WTC11 (cell line): ENCODE results near the gene RAB22A. TPM values are rescaled to one million over a fixed set of nuclear protein-coding genes. Genes with fewer than 3 reads are reported as not detected.

ENCODE experiments used
- ATAC-seq: fragments of 200-7000 bp; cut with Tn5 transposase; 2 replicates; pipeline ENCODE4 v1.10.0; 2021; ENCODE audit warnings: mild to moderate bottlenecking, moderate library complexity
- CTCF ChIA-PET: fragments of 300-600 bp; sonication (Branson Sonifier 250); formaldehyde crosslinking; loops from one replicate; lab custom pipeline; 2021; ENCODE audit warnings: antibody characterized with exemption; lab: Charles Lee
- POLR2A ChIA-PET: fragments of 350-600 bp; sonication (Branson Sonifier 250); formaldehyde crosslinking; loops from one replicate; lab custom pipeline; 2021; ENCODE audit warnings: antibody characterized with exemption; lab: Charles Lee
- DNase-seq: peaks from one replicate; pipeline ENCODE4 v3.0.0; 2021; ENCODE audit warnings: low spot score
- H3K27ac Mint-ChIP-seq: 2 replicates; pipeline ENCODE4 v1.8.0; 2021; ENCODE audit warnings: mixed read lengths
- H3K27me3 Mint-ChIP-seq: 2 replicates; pipeline ENCODE4 v1.8.0; 2021; ENCODE audit warnings: low read depth, mild to moderate bottlenecking, moderate library complexity, mixed read lengths
- H3K36me3 Mint-ChIP-seq: 2 replicates; pipeline ENCODE4 v1.8.0; 2021; ENCODE audit warnings: mixed read lengths
- H3K4me1 Mint-ChIP-seq: 2 replicates; pipeline ENCODE4 v1.8.0; 2022; ENCODE audit warnings: mixed read lengths
- H3K4me3 Mint-ChIP-seq: 2 replicates; pipeline ENCODE4 v1.8.0; 2021; ENCODE audit warnings: mild to moderate bottlenecking, moderate library complexity, mixed read lengths
- H3K9me3 Mint-ChIP-seq: 2 replicates; pipeline ENCODE4 v1.8.0; 2021; ENCODE audit warnings: mixed read lengths
- CBFB ChIP-seq: sonication (generic); formaldehyde crosslinking; IDR thresholded peaks from 2 replicates; pipeline ENCODE4 v1.8.1; 2022; ENCODE audit warnings: mild to moderate bottlenecking, low read depth, missing genetic modification reagents
- CREB1 ChIP-seq: sonication (generic); formaldehyde crosslinking; IDR thresholded peaks from 2 replicates; pipeline ENCODE4 v1.8.0; 2023; ENCODE audit warnings: mild to moderate bottlenecking, missing genetic modification reagents
- E2F5 ChIP-seq: sonication (generic); formaldehyde crosslinking; IDR thresholded peaks from 2 replicates; pipeline ENCODE4 v1.8.1; 2022; ENCODE audit warnings: mild to moderate bottlenecking, moderate library complexity, missing genetic modification reagents
- ELF4 ChIP-seq: sonication (generic); formaldehyde crosslinking; IDR thresholded peaks from 2 replicates; pipeline ENCODE4 v1.8.1; 2022; ENCODE audit warnings: low read depth, mild to moderate bottlenecking, moderate library complexity, missing genetic modification reagents
- FOXJ3 ChIP-seq: sonication (generic); formaldehyde crosslinking; IDR thresholded peaks from 2 replicates; pipeline ENCODE4 v1.9.0; 2021; ENCODE audit warnings: missing genetic modification reagents, mild to moderate bottlenecking, borderline replicate concordance
- GRHL2 ChIP-seq: fragments of 250-450 bp; sonication (Bioruptor Pico); IDR thresholded peaks from 2 replicates; pipeline ENCODE4 v1.8.0; 2022; ENCODE audit warnings: mild to moderate bottlenecking, moderate library complexity; ENCODE audit not compliant: insufficient replicate concordance, severe bottlenecking
- IRF2 ChIP-seq: sonication (generic); formaldehyde crosslinking; IDR thresholded peaks from 2 replicates; pipeline ENCODE4 v1.8.0; 2022; ENCODE audit warnings: low read depth, missing genetic modification reagents, borderline replicate concordance
- KAT7 ChIP-seq: sonication (generic); formaldehyde crosslinking; IDR thresholded peaks from 2 replicates; pipeline ENCODE4 v1.8.1; 2023; ENCODE audit warnings: missing genetic modification reagents, mild to moderate bottlenecking, borderline replicate concordance
- MAX ChIP-seq: sonication (generic); formaldehyde crosslinking; IDR thresholded peaks from 2 replicates; pipeline ENCODE4 v1.8.0; 2022; ENCODE audit warnings: mild to moderate bottlenecking, missing genetic modification reagents
- MXD4 ChIP-seq: fragments of 250-450 bp; sonication (Bioruptor Pico); IDR thresholded peaks from 2 replicates; pipeline ENCODE4 v1.8.0; 2021; ENCODE audit warnings: mild to moderate bottlenecking, moderate library complexity, borderline replicate concordance
- OVOL2 ChIP-seq: fragments of 250-450 bp; sonication (Bioruptor Pico); IDR thresholded peaks from 2 replicates; pipeline ENCODE4 v1.9.0; 2021; ENCODE audit warnings: mild to moderate bottlenecking, borderline replicate concordance
- PREB ChIP-seq: sonication (generic); formaldehyde crosslinking; IDR thresholded peaks from 2 replicates; pipeline ENCODE4 v1.8.1; 2022; ENCODE audit warnings: mild to moderate bottlenecking, missing genetic modification reagents, moderate library complexity, borderline replicate concordance
- TEAD4 ChIP-seq: sonication (generic); formaldehyde crosslinking; IDR thresholded peaks from 2 replicates; pipeline ENCODE4 v1.8.0; 2022; ENCODE audit warnings: mild to moderate bottlenecking, missing genetic modification reagents
- ZNF423 ChIP-seq: fragments of 250-450 bp; sonication (Bioruptor Pico); IDR thresholded peaks from 2 replicates; pipeline ENCODE4 v2.1.2; 2022; ENCODE audit warnings: mild to moderate bottlenecking, moderate library complexity
- ZNF671 ChIP-seq: fragments of 250-450 bp; sonication (Bioruptor Pico); IDR thresholded peaks from 2 replicates; pipeline ENCODE4 v1.8.0; 2021; ENCODE audit warnings: mild to moderate bottlenecking
- total RNA-seq: library from RNA; stranded (reverse); gene quantifications from 3 replicates; pipeline ENCODE4 v1.2.3, GENCODE V29; 2021
- TF ChIP-seq, protein P1 (sequence below): sonication (generic); formaldehyde crosslinking; IDR thresholded peaks from 2 replicates; pipeline ENCODE4 v1.8.0; 2022; ENCODE audit warnings: mild to moderate bottlenecking, missing genetic modification reagents
- TF ChIP-seq, protein P2 (sequence below): sonication (generic); formaldehyde crosslinking; IDR thresholded peaks from 2 replicates; pipeline ENCODE4 v1.8.0; 2022; ENCODE audit warnings: missing genetic modification reagents
- TF ChIP-seq, protein P3 (sequence below): fragments of 250-450 bp; sonication (Bioruptor Pico); IDR thresholded peaks from 2 replicates; pipeline ENCODE4 v1.9.0; 2021; ENCODE audit warnings: mild to moderate bottlenecking
- TF ChIP-seq, protein P4 (sequence below): sonication (generic); formaldehyde crosslinking; IDR thresholded peaks from 2 replicates; pipeline ENCODE4 v1.8.1; 2023; ENCODE audit warnings: mild to moderate bottlenecking, missing genetic modification reagents
- TF ChIP-seq, protein P5 (sequence below): sonication (generic); formaldehyde crosslinking; IDR thresholded peaks from 2 replicates; pipeline ENCODE4 v1.8.0; 2023; ENCODE audit warnings: mild to moderate bottlenecking, missing genetic modification reagents

RAB22A gene
- total RNA-seq, 1 experiment from 2014 or later = 6.0 TPM

DNA sequence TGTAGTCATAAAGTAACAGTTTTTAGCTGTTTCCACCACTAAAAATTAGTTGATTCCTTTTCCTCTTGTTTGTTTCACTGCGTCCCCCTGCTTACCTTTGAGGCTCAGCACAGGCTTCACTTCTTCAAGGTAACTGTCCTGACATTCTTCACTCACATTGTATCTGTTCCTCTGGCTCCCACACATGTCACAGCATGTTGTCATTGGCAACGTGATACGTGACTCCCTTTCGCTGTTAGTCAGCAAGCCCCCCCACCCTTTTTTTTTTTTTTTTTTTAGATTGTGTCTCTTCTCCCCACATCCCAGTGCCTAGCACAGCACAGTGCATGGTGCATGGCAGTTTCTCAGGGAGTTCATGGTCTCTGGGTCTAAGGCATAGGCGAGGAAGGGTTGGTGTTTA is 92.8 kb downstream of the RAB22A start:
- Mint-ChIP-seq H3K4me1 (peaks cover 29% of the 10 kb centered on the region), H3K9me3 (no peaks in the 10 kb centered on the region), H3K27me3 (no peaks in the 10 kb centered on the region), H3K36me3 (no peaks in the 10 kb centered on the region)
- POLR2A ChIA-PET = interaction anchor here (0.7 to 1.0 kb wide), 2 partner anchors 9 to 14 kb away, joined by 3 to 4 read pairs; partner anchors contain the start of gene VAPB
- DNase-seq = no peak
- no peak for TF ChIP-seq CREB1 (CRISPR knock-in tag)
- TF ChIP-seq, protein P1, sequence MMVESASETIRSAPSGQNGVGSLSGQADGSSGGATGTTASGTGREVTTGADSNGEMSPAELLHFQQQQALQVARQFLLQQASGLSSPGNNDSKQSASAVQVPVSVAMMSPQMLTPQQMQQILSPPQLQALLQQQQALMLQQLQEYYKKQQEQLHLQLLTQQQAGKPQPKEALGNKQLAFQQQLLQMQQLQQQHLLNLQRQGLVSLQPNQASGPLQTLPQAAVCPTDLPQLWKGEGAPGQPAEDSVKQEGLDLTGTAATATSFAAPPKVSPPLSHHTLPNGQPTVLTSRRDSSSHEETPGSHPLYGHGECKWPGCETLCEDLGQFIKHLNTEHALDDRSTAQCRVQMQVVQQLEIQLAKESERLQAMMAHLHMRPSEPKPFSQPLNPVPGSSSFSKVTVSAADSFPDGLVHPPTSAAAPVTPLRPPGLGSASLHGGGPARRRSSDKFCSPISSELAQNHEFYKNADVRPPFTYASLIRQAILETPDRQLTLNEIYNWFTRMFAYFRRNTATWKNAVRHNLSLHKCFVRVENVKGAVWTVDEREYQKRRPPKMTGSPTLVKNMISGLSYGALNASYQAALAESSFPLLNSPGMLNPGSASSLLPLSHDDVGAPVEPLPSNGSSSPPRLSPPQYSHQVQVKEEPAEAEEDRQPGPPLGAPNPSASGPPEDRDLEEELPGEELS = no peak
- TF ChIP-seq, protein P2, sequence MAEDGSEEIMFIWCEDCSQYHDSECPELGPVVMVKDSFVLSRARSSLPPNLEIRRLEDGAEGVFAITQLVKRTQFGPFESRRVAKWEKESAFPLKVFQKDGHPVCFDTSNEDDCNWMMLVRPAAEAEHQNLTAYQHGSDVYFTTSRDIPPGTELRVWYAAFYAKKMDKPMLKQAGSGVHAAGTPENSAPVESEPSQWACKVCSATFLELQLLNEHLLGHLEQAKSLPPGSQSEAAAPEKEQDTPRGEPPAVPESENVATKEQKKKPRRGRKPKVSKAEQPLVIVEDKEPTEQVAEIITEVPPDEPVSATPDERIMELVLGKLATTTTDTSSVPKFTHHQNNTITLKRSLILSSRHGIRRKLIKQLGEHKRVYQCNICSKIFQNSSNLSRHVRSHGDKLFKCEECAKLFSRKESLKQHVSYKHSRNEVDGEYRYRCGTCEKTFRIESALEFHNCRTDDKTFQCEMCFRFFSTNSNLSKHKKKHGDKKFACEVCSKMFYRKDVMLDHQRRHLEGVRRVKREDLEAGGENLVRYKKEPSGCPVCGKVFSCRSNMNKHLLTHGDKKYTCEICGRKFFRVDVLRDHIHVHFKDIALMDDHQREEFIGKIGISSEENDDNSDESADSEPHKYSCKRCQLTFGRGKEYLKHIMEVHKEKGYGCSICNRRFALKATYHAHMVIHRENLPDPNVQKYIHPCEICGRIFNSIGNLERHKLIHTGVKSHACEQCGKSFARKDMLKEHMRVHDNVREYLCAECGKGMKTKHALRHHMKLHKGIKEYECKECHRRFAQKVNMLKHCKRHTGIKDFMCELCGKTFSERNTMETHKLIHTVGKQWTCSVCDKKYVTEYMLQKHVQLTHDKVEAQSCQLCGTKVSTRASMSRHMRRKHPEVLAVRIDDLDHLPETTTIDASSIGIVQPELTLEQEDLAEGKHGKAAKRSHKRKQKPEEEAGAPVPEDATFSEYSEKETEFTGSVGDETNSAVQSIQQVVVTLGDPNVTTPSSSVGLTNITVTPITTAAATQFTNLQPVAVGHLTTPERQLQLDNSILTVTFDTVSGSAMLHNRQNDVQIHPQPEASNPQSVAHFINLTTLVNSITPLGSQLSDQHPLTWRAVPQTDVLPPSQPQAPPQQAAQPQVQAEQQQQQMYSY (CRISPR knock-in tag) = no peak
- no peak for TF ChIP-seq IRF2
- TF ChIP-seq, all 79 proteins: peak for 0
- H3K4me3 Mint-ChIP-seq = no peak overlapping the region
- CTCF ChIA-PET = no interaction called here
- ATAC-seq = no peak
- H3K27ac Mint-ChIP-seq = no peak overlapping the region

- ChIA-PET CTCF (no interaction called here), POLR2A (interaction anchor here (0.5 to 1.0 kb wide), 3 partner anchors 8 to 222 kb away, joined by 3 to 10 read pairs (median 4); partner anchors contain the start of gene VAPB)
- Mint-ChIP-seq H3K27ac (no peak overlapping the region), H3K4me3 (no peak overlapping the region), H3K27me3 (no peaks in the 10 kb centered on the region), H3K36me3 (no peaks in the 10 kb centered on the region), H3K9me3 (no peaks in the 10 kb centered on the region), H3K4me1 (peaks cover 33% of the 10 kb centered on the region)
- TF ChIP-seq GRHL2 (CRISPR knock-in tag) = no peak
- TF ChIP-seq OVOL2 (CRISPR knock-in tag) = no peak
- TF ChIP-seq, protein P3, sequence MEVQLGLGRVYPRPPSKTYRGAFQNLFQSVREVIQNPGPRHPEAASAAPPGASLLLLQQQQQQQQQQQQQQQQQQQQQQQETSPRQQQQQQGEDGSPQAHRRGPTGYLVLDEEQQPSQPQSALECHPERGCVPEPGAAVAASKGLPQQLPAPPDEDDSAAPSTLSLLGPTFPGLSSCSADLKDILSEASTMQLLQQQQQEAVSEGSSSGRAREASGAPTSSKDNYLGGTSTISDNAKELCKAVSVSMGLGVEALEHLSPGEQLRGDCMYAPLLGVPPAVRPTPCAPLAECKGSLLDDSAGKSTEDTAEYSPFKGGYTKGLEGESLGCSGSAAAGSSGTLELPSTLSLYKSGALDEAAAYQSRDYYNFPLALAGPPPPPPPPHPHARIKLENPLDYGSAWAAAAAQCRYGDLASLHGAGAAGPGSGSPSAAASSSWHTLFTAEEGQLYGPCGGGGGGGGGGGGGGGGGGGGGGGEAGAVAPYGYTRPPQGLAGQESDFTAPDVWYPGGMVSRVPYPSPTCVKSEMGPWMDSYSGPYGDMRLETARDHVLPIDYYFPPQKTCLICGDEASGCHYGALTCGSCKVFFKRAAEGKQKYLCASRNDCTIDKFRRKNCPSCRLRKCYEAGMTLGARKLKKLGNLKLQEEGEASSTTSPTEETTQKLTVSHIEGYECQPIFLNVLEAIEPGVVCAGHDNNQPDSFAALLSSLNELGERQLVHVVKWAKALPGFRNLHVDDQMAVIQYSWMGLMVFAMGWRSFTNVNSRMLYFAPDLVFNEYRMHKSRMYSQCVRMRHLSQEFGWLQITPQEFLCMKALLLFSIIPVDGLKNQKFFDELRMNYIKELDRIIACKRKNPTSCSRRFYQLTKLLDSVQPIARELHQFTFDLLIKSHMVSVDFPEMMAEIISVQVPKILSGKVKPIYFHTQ = no peak
- no peak for TF ChIP-seq PREB (CRISPR knock-in tag)
- TF ChIP-seq E2F5 = no peak
- TF ChIP-seq, protein P4, sequence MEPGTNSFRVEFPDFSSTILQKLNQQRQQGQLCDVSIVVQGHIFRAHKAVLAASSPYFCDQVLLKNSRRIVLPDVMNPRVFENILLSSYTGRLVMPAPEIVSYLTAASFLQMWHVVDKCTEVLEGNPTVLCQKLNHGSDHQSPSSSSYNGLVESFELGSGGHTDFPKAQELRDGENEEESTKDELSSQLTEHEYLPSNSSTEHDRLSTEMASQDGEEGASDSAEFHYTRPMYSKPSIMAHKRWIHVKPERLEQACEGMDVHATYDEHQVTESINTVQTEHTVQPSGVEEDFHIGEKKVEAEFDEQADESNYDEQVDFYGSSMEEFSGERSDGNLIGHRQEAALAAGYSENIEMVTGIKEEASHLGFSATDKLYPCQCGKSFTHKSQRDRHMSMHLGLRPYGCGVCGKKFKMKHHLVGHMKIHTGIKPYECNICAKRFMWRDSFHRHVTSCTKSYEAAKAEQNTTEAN = no peak
- TF ChIP-seq KAT7 (CRISPR knock-in tag) = no peak
- TF ChIP-seq TEAD4 (CRISPR knock-in tag) = no peak
- TF ChIP-seq MAX (CRISPR knock-in tag) = no peak
- TF ChIP-seq ZNF423 (CRISPR knock-in tag) = no peak
- TF ChIP-seq, protein P5, sequence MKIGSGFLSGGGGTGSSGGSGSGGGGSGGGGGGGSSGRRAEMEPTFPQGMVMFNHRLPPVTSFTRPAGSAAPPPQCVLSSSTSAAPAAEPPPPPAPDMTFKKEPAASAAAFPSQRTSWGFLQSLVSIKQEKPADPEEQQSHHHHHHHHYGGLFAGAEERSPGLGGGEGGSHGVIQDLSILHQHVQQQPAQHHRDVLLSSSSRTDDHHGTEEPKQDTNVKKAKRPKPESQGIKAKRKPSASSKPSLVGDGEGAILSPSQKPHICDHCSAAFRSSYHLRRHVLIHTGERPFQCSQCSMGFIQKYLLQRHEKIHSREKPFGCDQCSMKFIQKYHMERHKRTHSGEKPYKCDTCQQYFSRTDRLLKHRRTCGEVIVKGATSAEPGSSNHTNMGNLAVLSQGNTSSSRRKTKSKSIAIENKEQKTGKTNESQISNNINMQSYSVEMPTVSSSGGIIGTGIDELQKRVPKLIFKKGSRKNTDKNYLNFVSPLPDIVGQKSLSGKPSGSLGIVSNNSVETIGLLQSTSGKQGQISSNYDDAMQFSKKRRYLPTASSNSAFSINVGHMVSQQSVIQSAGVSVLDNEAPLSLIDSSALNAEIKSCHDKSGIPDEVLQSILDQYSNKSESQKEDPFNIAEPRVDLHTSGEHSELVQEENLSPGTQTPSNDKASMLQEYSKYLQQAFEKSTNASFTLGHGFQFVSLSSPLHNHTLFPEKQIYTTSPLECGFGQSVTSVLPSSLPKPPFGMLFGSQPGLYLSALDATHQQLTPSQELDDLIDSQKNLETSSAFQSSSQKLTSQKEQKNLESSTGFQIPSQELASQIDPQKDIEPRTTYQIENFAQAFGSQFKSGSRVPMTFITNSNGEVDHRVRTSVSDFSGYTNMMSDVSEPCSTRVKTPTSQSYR (CRISPR knock-in tag) = no peak
- no peak for TF ChIP-seq FOXJ3 (CRISPR knock-in tag)
- TF ChIP-seq MXD4 (CRISPR knock-in tag) = no peak
- no peak for TF ChIP-seq ELF4 (CRISPR knock-in tag)
- TF ChIP-seq CBFB (CRISPR knock-in tag) = no peak
- no peak for TF ChIP-seq ZNF671 (CRISPR knock-in tag)
- no peak for ATAC-seq
- no peak for DNase-seq
Measured at GRCh38 chr20:58402827-58403226, 93.3 kb downstream of the RAB22A start.
